GM18951 (cell line): Measurements from ENCODE around the gene HBA2.
"Not testable (repeated sequence)": the region's sequence is repeated elsewhere in the genome, so short reads cannot be mapped to it uniquely, and the experiment has no call there.

Experiments
- POLR2A ChIP-seq: IDR thresholded peaks from 4 replicates; pipeline ENCODE4 v1.6.1; 2011; ENCODE audit warnings: mild to moderate bottlenecking; ENCODE audit not compliant: insufficient read length, insufficient read depth; ENCODE audit errors: extremely low read depth
- in situ Hi-C: fragments of 300-500 bp; cut with MboI; formaldehyde crosslinking; loops from one replicate; pipeline ENCODE4 v1.12.0; 2022; ENCODE audit warnings: low sequenced_read_pairs, mixed read lengths, inconsistent platforms; ENCODE audit not compliant: unreplicated experiment

The HBA2 gene

DNA sequence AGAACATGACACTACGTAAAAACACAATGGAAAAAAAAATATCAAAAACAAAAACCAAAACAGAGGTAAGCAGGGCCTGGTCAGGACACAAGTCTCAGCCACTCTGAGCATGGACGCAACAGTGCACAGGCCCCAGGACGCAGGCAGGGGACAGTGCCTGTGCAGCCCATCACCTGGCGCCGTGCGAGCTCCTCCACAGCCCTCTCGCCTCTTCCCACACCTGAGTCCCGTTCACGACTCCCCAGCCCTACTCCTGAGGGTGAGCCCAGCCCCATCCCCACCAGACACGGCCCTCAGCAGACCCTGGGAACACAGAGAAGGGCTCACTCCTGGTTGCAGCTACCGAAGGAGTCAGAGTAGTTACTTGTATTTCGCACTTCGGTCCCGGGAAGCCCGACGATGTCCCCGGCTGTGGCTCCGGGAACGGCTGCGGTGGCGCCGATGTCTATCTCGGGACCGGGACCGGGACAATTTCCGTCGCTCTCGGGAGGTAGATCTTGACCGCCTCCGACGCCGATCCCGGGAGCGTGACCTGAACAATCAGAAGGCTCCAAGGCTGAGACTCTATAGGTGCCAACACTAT, 17.0 kb downstream of the HBA2 start:
- TF ChIP-seq POLR2A = no peak
- in situ Hi-C loops = no loop called here

DNA sequence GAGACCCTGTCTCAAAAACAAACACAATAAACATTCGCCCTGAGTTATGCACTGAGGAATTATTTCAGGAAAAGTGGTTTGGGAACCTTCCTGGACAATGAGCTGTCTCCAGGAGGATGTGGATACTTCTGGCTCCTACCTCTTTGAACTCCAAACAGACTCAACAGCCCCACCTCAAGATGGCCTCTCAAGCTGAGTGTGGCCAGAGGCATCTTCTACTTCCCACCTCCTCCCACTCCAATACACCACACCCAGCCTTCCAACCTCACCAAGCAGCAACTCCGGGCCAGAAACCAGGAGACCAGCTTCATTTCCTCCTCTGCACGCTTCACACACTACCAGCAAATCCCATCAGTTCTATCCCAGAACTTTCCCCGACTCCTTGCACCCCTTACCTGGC, 19.2 kb downstream of the HBA2 start:
- in situ Hi-C loops = no loop called here
- TF ChIP-seq POLR2A = no peak

DNA sequence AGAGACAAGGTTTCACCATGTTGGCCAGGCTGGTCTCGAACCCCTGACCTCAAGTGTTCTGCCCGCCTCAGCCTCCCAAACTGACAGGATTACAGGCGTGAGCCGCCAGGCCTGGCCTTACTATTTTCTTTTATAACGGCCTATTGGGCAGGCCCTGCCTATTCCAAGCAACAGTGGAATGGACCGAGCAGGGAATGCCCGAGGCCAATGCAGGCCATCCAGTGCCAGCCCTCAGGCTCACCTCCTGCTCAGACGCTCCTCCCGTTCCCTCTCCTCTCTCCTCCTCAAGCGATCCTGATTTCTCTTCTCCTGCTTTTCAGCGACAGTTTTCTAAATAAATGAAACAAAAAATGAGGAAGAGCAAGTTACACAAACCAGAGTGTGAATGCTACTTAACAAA, 20.0 kb downstream of the HBA2 start:
- TF ChIP-seq POLR2A = no peak
- in situ Hi-C loops = no loop called here

DNA sequence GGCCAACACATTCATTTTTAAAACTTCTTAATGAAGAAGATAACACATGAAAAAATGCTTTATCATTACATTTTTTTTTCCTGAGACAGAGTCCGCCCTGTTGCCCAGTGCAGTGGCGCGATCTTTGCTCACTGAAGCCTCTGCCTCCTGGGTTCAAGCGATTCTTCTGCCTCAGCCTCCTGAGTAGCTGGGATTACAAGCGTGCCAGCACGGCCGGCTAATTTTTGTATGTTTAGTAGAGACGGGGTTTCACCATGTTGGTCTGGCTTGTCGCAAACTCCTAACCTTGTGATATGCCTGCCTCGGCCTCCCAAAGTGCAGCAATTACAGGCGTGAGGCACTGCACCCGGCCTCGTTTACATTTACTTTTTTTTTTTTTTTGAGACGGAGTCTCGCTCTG, 20.8 kb downstream of the HBA2 start:
- no peak for TF ChIP-seq POLR2A
- in situ Hi-C loops = no loop called here

DNA sequence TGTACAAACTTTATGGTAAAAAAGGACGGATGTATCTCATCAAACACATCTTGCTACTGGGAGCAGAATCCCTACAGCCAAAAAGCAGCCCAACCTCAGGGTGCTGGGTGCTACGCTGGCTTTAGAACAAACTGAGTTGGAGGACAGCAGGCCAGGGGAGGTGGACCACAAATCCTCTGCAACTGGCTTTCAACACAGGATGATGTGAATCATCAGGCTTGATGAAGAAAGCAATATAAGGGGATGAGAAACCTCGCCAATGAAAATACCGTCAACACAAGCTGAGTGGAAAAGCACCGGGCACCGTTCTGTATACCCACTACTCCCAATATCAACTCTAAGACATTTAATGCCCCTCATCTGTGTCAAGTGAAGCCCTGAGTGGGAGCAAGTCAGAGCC, 21.8 kb downstream of the HBA2 start:
- TF ChIP-seq POLR2A = no peak
- in situ Hi-C loops = no loop called here

DNA sequence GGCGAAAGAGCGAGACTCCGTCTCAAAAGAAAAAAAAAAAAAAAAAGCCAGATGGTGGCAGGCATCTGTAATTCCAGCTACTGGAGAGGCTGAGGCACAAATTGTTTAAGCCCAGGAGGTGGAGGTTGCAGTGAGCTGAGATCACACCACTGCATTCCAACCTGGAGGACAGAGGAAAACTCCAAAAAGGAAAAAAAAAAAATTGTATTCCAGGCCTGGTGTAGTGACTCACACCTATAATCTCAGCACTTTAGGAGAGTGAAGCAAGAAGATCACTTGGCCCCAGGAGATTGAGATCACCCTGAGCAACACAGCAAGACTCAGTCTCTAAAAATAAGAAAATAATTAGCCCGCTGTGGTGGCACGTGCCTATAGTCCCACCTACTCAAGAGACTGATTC, 27.7 kb downstream of the HBA2 start:
- TF ChIP-seq POLR2A = no peak
- in situ Hi-C loops = no loop called here

DNA sequence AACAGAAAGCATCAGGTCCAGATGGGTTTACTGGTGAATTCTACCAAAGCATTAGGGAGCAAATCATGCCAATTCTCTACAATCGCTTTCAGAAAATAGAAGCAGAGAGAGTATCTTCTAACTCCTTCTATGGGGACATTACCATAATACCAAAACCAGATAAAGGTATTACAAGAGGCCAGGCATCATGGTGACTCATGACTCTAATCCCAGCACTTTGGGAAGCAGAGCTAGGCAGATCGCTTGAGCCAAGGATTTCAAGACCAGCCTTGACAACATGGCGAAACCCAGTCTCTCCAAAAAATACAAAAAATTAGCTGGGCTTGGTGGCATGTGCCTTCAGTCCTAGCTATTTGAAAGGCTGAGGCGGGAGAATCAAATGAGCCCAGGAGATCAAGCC, 30.6 kb downstream of the HBA2 start:
- in situ Hi-C loops = no loop called here
- no peak for TF ChIP-seq POLR2A

DNA sequence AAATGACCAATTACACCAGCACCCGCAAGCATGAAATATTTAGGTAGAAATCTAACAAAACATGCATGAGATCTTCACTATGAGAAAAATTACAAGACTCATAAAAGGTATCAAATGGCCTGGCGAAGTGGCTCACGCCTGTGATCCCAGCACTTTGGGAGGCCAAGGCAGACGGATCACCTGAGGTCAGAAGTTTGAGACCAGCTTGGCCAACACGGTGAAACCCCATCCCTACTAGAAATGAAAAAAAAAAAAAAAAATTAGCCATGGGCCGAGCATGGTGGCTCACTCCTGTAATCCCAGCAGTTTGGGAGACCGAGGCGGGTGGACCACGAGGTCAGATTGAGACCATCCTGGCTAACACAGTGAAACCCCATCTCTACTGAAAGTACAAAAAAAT, 31.4 kb downstream of the HBA2 start:
- in situ Hi-C loops = not testable (repeated sequence)

DNA sequence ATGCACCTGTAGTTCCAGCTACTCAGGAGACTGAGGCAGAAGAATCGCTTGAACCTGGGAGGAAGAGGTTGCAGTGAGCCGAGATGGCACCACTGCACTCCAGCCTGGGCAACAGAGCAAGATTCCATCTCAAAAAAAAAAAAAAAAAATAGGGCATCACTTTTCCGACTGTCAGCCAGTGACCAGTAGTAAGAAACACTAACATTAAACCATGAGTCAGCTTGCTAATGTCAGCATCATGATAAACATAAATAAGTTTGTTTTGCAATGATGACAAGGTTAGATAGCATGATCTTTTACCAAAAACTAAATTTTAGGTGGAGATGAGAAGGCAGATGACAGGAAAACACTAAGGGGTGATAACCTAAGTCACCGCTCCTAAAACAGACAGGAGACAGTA, 36.7 kb downstream of the HBA2 start:
- in situ Hi-C loops = not testable (repeated sequence)

DNA sequence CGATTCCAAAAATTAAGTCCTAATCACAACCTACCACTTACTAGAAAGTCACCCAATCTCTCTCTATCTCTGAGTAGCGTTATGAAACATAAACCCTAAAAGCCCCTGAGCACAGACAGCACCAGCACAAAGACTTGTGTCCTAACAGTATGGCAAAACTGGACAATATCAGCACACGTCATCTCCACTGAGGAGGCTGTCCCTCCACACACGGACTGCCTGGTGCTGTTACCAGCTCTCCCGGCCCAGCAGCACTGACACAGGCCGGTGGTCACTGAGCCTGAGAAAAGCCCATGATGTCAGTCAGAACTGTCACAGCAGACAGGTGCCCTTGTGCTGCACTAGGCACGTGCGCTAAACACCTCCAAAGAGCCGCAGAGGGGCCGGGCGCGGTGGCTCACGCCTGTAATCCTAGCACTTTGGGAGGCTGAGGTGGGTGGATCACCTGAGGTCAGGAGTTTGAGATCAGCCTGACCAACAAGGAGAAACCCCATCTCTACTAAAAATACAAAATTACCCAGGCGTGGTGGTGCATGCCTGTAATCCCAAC, 39.0 kb downstream of the HBA2 start:
- in situ Hi-C loops = not testable (repeated sequence)

DNA sequence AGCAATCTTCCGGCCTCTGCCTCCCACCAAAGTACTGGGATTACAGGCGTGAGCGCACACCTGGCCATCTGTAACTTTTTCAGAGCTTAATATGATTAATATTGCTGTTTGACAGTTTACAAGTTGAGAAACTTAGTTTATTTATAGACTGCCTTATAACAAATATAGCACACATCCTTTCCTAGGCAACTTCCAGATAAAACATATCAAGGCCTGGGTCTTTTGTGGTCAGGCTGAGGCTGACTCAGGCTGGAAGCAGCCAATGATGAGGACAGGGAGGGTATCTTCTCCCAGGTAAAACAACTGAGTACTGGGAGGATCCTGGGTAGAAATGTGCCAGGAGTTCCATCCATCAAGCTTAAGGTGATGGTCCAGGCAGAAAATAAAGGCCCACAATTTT, 40.3 kb downstream of the HBA2 start:
- no peak for TF ChIP-seq POLR2A
- in situ Hi-C loops = no loop called here

DNA sequence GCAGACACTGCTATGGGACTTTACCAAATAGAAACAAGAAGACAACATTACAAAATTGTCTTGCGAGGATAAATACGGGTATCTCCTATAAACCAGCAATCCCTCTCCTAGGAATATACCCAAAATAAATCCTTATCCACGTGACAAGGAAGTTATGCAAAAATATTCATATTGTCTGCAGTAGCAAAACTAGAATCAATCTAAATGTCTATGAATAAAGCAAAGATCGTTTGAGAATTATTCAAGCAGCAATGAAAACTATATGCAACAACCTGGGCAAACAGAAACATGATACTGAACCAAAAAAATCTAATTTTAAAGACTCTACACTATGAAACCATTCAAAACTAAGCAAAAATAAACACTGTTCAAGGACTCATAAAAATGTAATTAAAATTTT, 47.3 kb downstream of the HBA2 start:
- in situ Hi-C loops = no loop called here
- TF ChIP-seq POLR2A = no peak
